GM19438 (cell line): ENCODE measurements around the gene EID3.
A peak's percentile ranks its signal among the peaks of the same experiment; 100 is the strongest.
"Not testable (repeated sequence)": the region's sequence is repeated elsewhere in the genome, so short reads cannot be mapped to it uniquely, and the experiment has no call there.

Experiments used
- ATAC-seq: cut with Tn5 transposase; IDR thresholded peaks from one replicate; pipeline ENCODE4 v1.9.1; 2021; ENCODE audit warnings: low read depth; ENCODE audit not compliant: unreplicated experiment

EID3 gene

GRCh38 chr12:104288635-104289274, 14.8 kb upstream of the EID3 start:
- ATAC-seq = peak; percentile 44

DNA sequence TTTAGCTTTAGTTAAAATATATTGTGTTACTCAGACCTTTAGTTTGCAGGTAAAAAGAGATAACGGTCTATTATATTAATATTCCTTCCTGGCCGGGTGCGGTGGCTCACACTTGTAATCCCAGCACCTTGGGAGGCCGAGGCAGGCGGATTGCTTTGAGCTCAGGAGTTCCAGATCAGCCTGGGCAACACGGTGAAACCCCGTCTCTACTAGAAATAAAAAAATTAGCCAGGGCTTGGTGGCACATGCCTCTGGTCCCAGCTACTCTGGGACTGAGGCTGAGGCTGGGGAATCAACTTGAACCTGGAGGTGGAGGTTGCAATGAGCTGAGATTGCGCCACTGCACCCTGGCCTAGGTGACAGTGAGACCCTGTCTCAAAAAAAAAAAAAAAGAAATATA, 13.2 kb upstream of the EID3 start:
- ATAC-seq = no peak

- no peak for ATAC-seq
Observed at GRCh38 chr12:104290855-104291254, 12.7 kb upstream of the EID3 start.

GRCh38 chr12:104291867-104292524, 11.5 kb upstream of the EID3 start:
- ATAC-seq = no peak

DNA sequence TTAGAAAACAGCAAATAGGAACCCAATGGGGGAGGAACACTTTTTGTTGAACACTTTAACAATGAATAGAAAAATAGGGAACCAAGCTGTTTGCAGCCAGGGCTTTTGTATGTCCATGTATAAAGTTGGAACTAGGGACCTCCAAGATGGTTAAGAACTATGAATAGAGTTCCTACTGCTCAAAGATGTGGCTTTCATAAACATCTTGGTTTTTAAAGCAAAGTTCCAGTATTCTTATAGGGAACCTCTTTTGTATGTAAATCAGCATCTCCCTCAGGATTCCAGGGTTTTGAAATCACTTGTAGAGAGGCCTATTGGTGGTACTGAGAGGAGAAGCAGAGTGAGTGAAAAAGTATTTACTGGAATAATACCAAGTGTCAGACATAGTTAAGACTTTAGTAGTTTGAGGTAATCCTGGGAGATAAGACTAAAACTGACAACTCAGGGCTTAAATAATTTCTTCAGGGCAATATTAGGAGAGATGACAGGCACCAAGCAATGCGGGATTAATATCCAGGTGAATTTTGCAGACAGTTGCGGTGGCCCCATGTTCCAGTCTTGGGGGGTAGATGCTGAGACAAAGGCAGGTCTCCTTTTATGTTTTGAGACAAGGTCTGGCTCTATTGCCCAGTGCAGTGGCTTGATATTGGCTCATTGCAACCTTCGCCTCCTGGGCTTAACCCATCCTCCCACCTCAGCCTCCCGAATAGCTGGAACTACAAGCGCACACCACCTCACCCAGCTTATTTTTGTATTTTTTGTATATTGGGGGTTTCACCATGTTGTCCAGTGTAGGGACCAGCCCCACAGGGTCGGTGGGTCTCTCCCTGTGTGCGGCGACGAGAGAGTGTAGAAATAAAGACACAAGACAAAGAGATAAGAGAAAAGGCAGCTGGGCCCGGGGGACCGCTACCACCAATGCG, 10.4 kb upstream of the EID3 start:
- no peak for ATAC-seq

DNA sequence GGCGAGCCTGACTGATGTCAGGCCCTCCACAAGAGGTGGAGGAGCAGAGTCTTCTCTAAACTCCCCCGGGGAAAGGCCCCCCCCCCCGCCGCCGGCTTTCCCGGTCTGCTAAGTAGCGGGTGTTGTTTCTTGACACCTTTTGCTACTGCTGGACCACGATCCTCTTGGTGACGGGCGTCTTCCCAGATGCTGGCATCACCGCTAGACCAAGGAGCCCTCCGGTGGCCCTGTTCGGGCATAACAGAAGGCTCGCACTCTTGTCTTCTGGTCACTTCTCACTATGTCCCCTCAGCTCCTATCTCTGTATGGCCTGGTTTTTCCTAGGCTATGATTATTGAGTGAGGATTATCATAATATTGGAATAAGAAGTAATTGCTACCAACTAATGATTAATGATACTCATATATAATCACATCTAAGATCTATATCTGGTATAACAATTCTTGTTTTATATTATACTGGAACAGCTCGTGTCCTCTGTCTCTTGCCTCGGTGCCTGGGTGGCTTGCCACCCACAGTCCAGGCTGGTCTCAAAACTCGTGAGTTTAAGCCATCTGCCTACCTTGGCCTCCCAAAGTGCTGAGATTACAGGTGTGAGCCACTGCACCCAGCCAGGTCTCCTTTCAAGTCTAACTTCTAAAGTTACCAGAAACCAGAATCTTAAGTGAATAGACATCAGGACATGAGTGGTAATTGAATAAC, 9.2 kb upstream of the EID3 start:
- not testable (repeated sequence) for ATAC-seq

- ATAC-seq = no peak
Observed at GRCh38 chr12:104294927-104295668, 8.4 kb upstream of the EID3 start.

DNA sequence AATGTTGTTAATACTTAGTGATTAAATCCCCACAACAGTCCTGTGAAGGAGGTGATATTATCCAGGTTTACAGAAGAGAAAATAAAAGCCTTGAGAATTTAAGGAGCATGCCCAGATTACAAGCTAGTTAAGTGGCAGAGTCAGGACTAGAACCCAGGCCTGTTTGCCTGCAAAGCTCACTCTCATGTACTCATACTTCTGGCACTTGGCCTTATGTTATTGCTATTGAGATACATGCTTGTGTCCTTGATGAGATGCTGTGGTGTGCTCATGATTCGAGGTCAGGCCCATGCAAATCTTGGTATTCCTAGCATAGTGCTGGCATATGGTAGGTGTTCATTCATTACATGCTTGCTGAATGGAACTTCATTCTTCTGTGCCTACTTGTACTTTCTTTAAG, 7.6 kb upstream of the EID3 start:
- no peak for ATAC-seq

- ATAC-seq = no peak
Observed at GRCh38 chr12:104296718-104297117, 6.8 kb upstream of the EID3 start.

- ATAC-seq = no peak
Observed at GRCh38 chr12:104297477-104298113, 5.9 kb upstream of the EID3 start.

DNA sequence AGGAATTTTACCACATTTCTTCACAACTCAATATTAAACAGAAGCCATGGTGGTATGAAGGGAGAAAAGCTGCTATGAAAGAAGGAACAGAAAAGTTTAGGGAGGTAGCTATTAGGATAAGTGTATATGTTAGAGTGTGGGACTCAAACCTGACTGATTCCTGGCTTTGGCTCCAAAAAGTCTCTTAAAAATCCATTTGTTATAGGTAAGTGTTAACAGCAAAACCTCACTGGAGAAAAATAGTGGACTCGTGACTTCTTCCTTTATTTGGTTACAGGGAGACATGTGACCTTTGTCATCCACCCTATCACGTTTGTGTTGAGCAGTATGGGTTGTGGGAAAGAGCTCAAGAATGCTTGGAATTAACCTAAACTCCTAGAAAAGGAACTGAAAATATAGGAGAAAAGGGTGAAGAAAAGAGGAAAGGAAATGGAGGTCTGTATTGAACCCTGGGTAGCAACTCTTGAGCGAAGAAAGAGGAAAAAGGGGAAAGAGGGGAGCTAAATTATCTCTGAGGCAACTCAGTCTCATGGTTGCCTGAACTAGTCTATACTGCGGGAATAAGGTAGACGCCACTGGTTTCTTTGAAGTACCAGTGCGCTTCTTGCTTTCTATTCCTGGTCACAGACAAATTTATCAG, 3.6 kb upstream of the EID3 start:
- no peak for ATAC-seq

- no peak for ATAC-seq
Observed at GRCh38 chr12:104304261-104305009, 896 bp downstream of the EID3 start.

GRCh38 chr12:104305349-104305748, 1.8 kb downstream of the EID3 start:
- ATAC-seq = no peak

DNA sequence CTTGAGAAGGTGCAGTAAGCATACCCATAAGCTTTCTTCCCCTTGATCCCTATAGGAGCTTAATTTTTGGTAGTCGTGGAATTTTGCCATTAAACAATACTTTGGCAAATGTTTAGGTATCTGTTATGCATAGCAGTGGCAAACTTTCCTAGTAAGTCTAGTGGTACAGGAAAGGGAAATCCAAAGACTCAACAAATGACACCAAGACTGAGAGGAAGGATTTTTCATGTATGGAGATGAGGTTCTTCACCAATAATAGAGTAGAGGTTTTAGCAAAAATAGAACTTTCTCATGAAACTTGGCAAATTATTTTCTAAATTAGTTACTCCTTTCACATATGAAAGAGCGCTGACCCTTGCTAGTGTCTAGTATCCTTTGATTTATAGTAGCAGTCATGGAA, 2.8 kb downstream of the EID3 start:
- no peak for ATAC-seq

DNA sequence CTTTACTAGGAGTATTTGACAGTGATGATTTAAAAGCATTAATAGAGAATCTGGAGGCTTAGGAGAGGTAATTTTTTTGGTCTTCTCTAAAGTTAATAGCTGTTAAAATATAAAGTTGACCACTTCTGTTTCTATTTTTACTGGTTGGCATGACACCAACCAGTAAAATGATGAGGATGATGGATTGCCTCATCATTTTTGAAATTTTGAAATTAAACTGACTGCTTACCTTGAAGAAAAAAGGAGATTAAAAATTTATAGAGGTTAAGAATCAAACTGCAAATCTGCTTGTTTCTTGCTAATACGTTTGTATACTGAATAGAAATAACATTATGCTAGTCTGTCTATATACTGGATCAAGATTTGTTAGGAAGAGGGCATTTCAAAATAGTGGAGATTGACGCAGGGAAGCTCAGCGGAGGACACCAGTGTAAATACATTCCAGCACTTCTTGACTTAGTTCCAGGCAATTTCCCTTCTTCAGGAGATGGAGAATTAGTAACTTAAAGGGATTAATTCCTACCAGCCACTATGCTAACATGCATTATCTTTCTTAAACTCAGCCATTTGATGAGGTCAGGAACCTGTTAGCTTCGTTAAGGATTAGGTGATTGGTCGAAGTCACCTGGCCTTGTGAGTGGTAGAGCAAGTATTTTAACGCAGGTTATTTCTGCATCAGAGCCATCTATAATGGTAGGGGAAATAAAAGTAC, 3.6 kb downstream of the EID3 start:
- ATAC-seq = no peak

GRCh38 chr12:104307655-104308000, 4.1 kb downstream of the EID3 start:
- no peak for ATAC-seq

DNA sequence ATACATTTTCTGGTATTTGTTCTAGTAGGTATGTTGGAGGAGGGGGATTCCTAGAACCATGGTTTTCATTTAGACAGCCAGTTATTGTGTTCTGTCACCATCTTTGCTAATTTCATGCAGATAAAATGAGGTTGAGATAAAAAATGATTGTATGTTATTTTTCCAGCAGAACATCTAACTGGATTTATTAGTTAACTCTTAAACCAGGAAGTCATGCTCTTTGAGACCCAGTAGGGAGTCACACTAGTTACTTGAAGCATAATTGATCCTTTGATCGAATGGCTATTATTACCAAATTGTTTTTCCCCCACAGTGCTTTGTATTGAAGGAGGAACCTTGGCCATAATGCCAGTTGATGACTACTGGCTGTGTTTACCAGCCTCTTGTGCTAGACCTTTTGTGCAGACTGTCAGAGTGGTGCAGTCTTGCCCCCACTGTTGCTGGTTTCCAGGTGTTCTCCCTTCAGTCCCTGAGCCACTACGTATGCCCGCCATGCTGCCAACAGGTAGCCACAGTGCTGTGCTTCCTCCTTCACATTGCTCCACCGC, 6.0 kb downstream of the EID3 start:
- ATAC-seq = no peak
